Measurements from ENCODE around the gene YAE1. TPM values are rescaled to one million over a fixed set of nuclear protein-coding genes. Genes with fewer than 3 reads are reported as not detected.
"Not testable (repeated sequence)": the region's sequence is repeated elsewhere in the genome, so short reads cannot be mapped to it uniquely, and the experiment has no call there.

YAE1 gene
- total and polyA plus RNA-seq, 4 donors, result 32.5 to 42.9 (median 38.6) TPM

DNA sequence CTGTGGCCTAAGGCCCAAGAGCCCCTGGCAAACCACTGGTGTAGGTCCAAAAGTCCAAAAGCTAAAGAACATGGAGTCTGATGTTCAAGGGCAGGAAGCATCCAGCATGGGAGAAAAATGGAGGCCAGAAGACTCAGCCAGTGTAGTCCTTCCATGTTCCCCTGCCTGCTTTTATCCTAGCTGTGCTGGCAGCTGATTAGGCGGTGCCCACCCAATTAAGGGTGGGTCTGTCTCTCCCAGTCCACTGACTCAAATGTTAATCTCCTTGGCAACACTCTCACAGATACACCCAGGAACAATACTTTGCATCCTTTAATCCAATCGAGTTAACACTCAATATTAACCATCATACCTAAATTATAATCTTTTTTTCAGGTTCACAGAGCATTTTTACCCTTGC is 21.4 kb upstream of the YAE1 start:
- not testable (repeated sequence) for H3K9me3 ChIP-seq (ENCODE audit: control insufficient read depth, insufficient read depth, low read length); H3K36me3 ChIP-seq (ENCODE audit: control insufficient read depth, insufficient read depth, low read length); H3K4me3 ChIP-seq (ENCODE audit: low read depth, low read length); H3K4me1 ChIP-seq (ENCODE audit: control insufficient read depth, insufficient read depth, low read length); DNase-seq (ENCODE audit: low read depth in 4 of 6, low spot score in 6 of 6); H3K27ac ChIP-seq (ENCODE audit: low read depth, low read length); H3K27me3 ChIP-seq (ENCODE audit: control insufficient read depth, insufficient read depth, low read length)
- 84% methylated on average over 2 of the region's 2 CpGs for WGBS (ENCODE audit: insufficient coverage)

GRCh38 chr7:39547336-39547735 is 18.9 kb upstream of the YAE1 start:
- no peak overlapping the region for H3K4me3 ChIP-seq (ENCODE audit: low read depth, low read length)
- no peaks in the 10 kb centered on the region for H3K27me3 ChIP-seq (ENCODE audit: control insufficient read depth, insufficient read depth, low read length)
- no peak overlapping the region for H3K27ac ChIP-seq (ENCODE audit: low read depth, low read length)
- peaks cover 2% of the 10 kb centered on the region for H3K9me3 ChIP-seq (ENCODE audit: control insufficient read depth, insufficient read depth, low read length)
- no peak for DNase-seq (ENCODE audit: low read depth in 4 of 6, low spot score in 6 of 6)
- H3K4me1 ChIP-seq (ENCODE audit: control insufficient read depth, insufficient read depth, low read length), result no peaks in the 10 kb centered on the region
- WGBS (ENCODE audit: insufficient coverage), result no CpG with 5 or more reads among the region's 2 CpGs
- no peaks in the 10 kb centered on the region for H3K36me3 ChIP-seq (ENCODE audit: control insufficient read depth, insufficient read depth, low read length)

DNA sequence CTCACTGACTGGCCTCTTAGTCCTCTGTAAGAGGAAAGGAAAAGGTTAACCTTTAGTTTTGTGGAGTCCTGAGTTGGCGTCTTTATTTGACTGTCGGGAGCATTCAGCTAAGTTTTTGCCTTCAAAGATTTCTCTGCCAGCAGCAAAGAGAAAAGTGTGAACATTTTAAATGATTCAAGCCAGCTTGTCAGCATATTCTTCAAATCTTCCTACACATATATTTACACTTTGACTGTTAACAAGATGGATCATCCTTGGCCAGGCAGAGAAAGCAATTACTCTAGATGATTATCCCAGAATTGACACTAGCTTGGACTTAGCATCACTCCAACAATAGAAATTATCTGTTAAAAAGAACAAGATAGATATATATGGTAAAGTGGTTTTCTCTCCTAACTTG is 15.8 kb upstream of the YAE1 start:
- DNase-seq (ENCODE audit: low read depth in 4 of 6, low spot score in 6 of 6), result peak in 2 of 6 donors; percentile 9 to 74
- WGBS (ENCODE audit: insufficient coverage), result no CpG with 5 or more reads among the region's 2 CpGs

DNA sequence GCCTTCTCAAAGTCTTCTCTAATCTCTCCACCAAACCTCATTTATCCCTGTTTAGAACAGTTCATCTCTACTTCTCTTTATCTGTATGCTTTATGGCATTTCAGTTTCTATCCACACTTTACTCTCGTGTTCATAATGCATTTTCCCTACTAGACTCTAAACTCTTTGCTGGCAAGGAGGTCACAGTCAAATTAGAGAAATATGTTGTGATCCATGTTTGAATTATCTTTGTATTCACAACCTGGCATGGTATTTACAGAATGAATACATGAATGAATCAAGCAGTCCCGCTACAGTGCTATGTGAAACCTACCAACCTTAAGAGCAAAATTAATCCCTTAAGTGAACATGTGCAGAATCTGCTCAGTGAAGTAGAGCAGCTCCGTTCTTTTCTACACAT is 12.8 kb upstream of the YAE1 start:
- WGBS (ENCODE audit: insufficient coverage), result no CpG with 5 or more reads among the region's 3 CpGs
- H3K9me3 ChIP-seq (ENCODE audit: control insufficient read depth, insufficient read depth, low read length), result no peaks in the 10 kb centered on the region
- no peaks in the 10 kb centered on the region for H3K27me3 ChIP-seq (ENCODE audit: control insufficient read depth, insufficient read depth, low read length)
- no peak overlapping the region for H3K27ac ChIP-seq (ENCODE audit: low read depth, low read length)
- DNase-seq (ENCODE audit: low read depth in 4 of 6, low spot score in 6 of 6), result peak in 1 of 6 donors; percentile 61
- no peak overlapping the region for H3K4me3 ChIP-seq (ENCODE audit: low read depth, low read length)
- no peaks in the 10 kb centered on the region for H3K4me1 ChIP-seq (ENCODE audit: control insufficient read depth, insufficient read depth, low read length)
- no peaks in the 10 kb centered on the region for H3K36me3 ChIP-seq (ENCODE audit: control insufficient read depth, insufficient read depth, low read length)

More for the DNA sequence above, 15.8 kb upstream of the YAE1 start:
- Histone ChIP-seq H3K36me3 (ENCODE audit: control insufficient read depth, insufficient read depth, low read length) (no peaks in the 10 kb centered on the region), H3K4me3 (ENCODE audit: low read depth, low read length) (no peak overlapping the region), H3K27me3 (ENCODE audit: control insufficient read depth, insufficient read depth, low read length) (no peaks in the 10 kb centered on the region), H3K27ac (ENCODE audit: low read depth, low read length) (no peak overlapping the region), H3K4me1 (ENCODE audit: control insufficient read depth, insufficient read depth, low read length) (no peaks in the 10 kb centered on the region), H3K9me3 (ENCODE audit: control insufficient read depth, insufficient read depth, low read length) (peaks cover 2% of the 10 kb centered on the region)

GRCh38 chr7:39554583-39555165 is 11.5 kb upstream of the YAE1 start:
- H3K27ac ChIP-seq (ENCODE audit: low read depth, low read length), result no peak overlapping the region
- H3K27me3 ChIP-seq (ENCODE audit: control insufficient read depth, insufficient read depth, low read length), result no peaks in the 10 kb centered on the region
- no peaks in the 10 kb centered on the region for H3K36me3 ChIP-seq (ENCODE audit: control insufficient read depth, insufficient read depth, low read length)
- H3K9me3 ChIP-seq (ENCODE audit: control insufficient read depth, insufficient read depth, low read length), result no peaks in the 10 kb centered on the region
- 48% methylated on average over 4 of the region's 7 CpGs for WGBS (ENCODE audit: insufficient coverage)
- DNase-seq (ENCODE audit: low read depth in 4 of 6, low spot score in 6 of 6), result peak in 2 of 6 donors; percentile 53 to 80
- H3K4me1 ChIP-seq (ENCODE audit: control insufficient read depth, insufficient read depth, low read length), result no peaks in the 10 kb centered on the region
- H3K4me3 ChIP-seq (ENCODE audit: low read depth, low read length), result no peak overlapping the region

DNA sequence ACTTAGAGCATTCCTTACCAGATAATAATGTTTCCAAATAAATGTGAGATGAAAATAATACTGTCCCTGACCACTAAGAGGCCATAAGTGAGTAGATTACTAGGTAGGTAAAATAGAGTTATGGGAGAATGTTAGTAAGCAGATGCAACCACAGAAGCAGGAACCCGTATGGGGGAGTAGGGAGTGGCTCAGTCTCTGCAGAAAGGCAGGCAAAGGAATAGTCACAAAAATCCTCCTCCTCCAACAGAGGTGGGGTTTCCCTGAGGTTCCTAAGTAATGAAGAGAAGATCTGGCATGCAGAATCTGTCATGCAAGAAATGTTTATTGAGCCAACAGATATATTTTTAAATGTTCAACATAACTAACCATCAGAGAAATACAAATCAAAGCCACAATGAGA is 9.0 kb upstream of the YAE1 start:
- no peak for DNase-seq (ENCODE audit: low read depth in 4 of 6, low spot score in 6 of 6)
- WGBS (ENCODE audit: insufficient coverage), result no CpG with 5 or more reads among the region's 1 CpG
- H3K9me3 ChIP-seq (ENCODE audit: control insufficient read depth, insufficient read depth, low read length), result no peaks in the 10 kb centered on the region
- no peaks in the 10 kb centered on the region for H3K36me3 ChIP-seq (ENCODE audit: control insufficient read depth, insufficient read depth, low read length)
- H3K27ac ChIP-seq (ENCODE audit: low read depth, low read length), result no peak overlapping the region
- H3K4me3 ChIP-seq (ENCODE audit: low read depth, low read length), result no peak overlapping the region
- H3K4me1 ChIP-seq (ENCODE audit: control insufficient read depth, insufficient read depth, low read length), result no peaks in the 10 kb centered on the region
- H3K27me3 ChIP-seq (ENCODE audit: control insufficient read depth, insufficient read depth, low read length), result no peaks in the 10 kb centered on the region

GRCh38 chr7:39557911-39558310 is 8.3 kb upstream of the YAE1 start:
- H3K4me1 ChIP-seq (ENCODE audit: control insufficient read depth, insufficient read depth, low read length), result no peaks in the 10 kb centered on the region
- H3K36me3 ChIP-seq (ENCODE audit: control insufficient read depth, insufficient read depth, low read length), result no peaks in the 10 kb centered on the region
- no peaks in the 10 kb centered on the region for H3K27me3 ChIP-seq (ENCODE audit: control insufficient read depth, insufficient read depth, low read length)
- H3K9me3 ChIP-seq (ENCODE audit: control insufficient read depth, insufficient read depth, low read length), result no peaks in the 10 kb centered on the region
- DNase-seq (ENCODE audit: low read depth in 4 of 6, low spot score in 6 of 6), result no peak
- H3K27ac ChIP-seq (ENCODE audit: low read depth, low read length), result no peak overlapping the region
- no peak overlapping the region for H3K4me3 ChIP-seq (ENCODE audit: low read depth, low read length)

- Histone ChIP-seq H3K36me3 (ENCODE audit: control insufficient read depth, insufficient read depth, low read length) (no peaks in the 10 kb centered on the region), H3K27ac (ENCODE audit: low read depth, low read length) (no peak overlapping the region), H3K27me3 (ENCODE audit: control insufficient read depth, insufficient read depth, low read length) (no peaks in the 10 kb centered on the region), H3K4me3 (ENCODE audit: low read depth, low read length) (no peak overlapping the region), H3K4me1 (ENCODE audit: control insufficient read depth, insufficient read depth, low read length) (no peaks in the 10 kb centered on the region), H3K9me3 (ENCODE audit: control insufficient read depth, insufficient read depth, low read length) (no peaks in the 10 kb centered on the region)
- WGBS (ENCODE audit: insufficient coverage), result no CpG with 5 or more reads among the region's 1 CpG
- DNase-seq (ENCODE audit: low read depth in 4 of 6, low spot score in 6 of 6), result no peak
Measured at GRCh38 chr7:39560408-39560807, 5.8 kb upstream of the YAE1 start.

GRCh38 chr7:39560997-39561396 is 5.2 kb upstream of the YAE1 start:
- H3K36me3 ChIP-seq (ENCODE audit: control insufficient read depth, insufficient read depth, low read length), result no peaks in the 10 kb centered on the region
- H3K27me3 ChIP-seq (ENCODE audit: control insufficient read depth, insufficient read depth, low read length), result no peaks in the 10 kb centered on the region
- 17% methylated on average over 1 of the region's 1 CpG for WGBS (ENCODE audit: insufficient coverage)
- H3K4me1 ChIP-seq (ENCODE audit: control insufficient read depth, insufficient read depth, low read length), result no peaks in the 10 kb centered on the region
- H3K27ac ChIP-seq (ENCODE audit: low read depth, low read length), result no peak overlapping the region
- DNase-seq (ENCODE audit: low read depth in 4 of 6, low spot score in 6 of 6), result no peak
- no peaks in the 10 kb centered on the region for H3K9me3 ChIP-seq (ENCODE audit: control insufficient read depth, insufficient read depth, low read length)
- H3K4me3 ChIP-seq (ENCODE audit: low read depth, low read length), result no peak overlapping the region

GRCh38 chr7:39565538-39565937 is 666 bp upstream of the YAE1 start:
- Histone ChIP-seq H3K4me1 (ENCODE audit: control insufficient read depth, insufficient read depth, low read length) (no peaks in the 10 kb centered on the region), H3K4me3 (ENCODE audit: low read depth, low read length) (peak overlapping the region; percentile 87), H3K36me3 (ENCODE audit: control insufficient read depth, insufficient read depth, low read length) (peaks cover 3% of the 10 kb centered on the region), H3K27me3 (ENCODE audit: control insufficient read depth, insufficient read depth, low read length) (no peaks in the 10 kb centered on the region), H3K9me3 (ENCODE audit: control insufficient read depth, insufficient read depth, low read length) (no peaks in the 10 kb centered on the region), H3K27ac (ENCODE audit: low read depth, low read length) (peak overlapping the region; percentile 88)
- no peak for DNase-seq (ENCODE audit: low read depth in 4 of 6, low spot score in 6 of 6)
- WGBS (ENCODE audit: insufficient coverage), result no CpG with 5 or more reads among the region's 4 CpGs

Data from spinal cord (tissue), 10 donors.